NOMO-1 treated with dmso at 0.1 percent for 144 hours (cell line): ENCODE data around the gene SERPINA10.
"Not testable (repeated sequence)": the region's sequence is repeated elsewhere in the genome, so short reads cannot be mapped to it uniquely, and the experiment has no call there.

Experiments
- DNase-seq: peaks from one replicate; lab custom pipeline; 2025; ENCODE audit not compliant: unreplicated experiment; lab: John Stamatoyannopoulos, UW

The SERPINA10 gene

GRCh38 chr14:94285158-94285557 lies 7.9 kb downstream of the SERPINA10 start:
- DNase-seq = no peak

DNA sequence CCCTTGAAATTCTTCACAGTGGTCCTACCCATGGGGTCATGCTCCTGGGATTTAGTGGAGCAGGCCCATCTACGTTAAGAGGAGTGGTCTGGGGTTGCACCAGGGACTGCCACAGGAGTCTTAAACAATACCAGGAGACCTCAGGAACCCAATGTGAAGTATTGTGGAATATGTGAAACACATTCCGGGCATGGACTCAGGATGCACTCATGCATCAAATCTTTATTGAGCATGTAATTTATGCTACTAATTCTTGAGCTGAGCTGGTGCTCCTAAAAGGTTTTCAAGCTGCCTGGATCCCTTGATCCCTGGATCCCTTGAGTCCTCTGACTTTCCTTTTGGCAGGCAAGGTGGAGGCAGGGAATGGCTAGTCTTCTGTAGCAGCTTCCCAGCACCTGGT lies 8.8 kb downstream of the SERPINA10 start:
- no peak for DNase-seq

GRCh38 chr14:94282991-94283723 lies 9.9 kb downstream of the SERPINA10 start:
- DNase-seq = no peak

DNA sequence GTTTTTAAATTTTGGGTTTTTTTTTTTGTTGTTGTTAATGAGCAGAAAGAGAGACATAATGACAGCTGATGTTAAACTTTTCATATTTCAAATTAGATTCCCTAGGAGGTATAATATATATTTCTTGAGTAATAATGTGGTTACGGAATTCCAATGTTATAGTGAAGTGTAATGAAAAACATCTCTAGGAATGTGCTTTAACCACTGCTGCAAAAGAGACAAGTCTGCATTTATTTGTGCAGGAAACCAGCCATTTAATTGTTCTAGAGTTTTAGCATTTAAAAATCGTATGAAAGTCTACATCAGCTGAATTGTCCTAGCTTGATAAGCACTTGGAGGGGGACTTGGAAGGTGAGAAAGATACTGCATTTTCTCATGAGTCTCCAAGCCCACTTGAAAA lies 14.3 kb downstream of the SERPINA10 start:
- DNase-seq = no peak

- DNase-seq = not testable (repeated sequence)
These were observed 16.0 kb downstream of the SERPINA10 start for GRCh38 chr14:94276898-94277561.

GRCh38 chr14:94269156-94269555 lies 23.9 kb downstream of the SERPINA10 start:
- no peak for DNase-seq

DNA sequence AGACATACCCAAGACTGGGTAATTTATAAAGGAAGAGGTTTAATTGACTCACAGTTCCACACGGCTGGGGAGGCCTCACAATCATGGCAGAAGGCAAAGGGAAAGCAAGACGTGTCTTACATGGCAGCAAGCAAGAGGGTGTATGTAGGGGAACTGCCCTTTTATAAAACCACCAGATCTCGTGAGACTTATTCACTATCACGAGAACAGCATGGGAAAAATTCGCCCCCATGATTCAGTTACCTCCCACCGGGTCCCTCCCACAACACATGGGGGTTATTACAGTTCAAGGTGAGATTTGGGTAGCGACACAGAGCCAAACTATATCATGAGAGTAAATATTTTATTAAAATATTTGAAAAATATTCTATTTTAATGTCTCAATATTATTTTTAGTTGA lies 24.5 kb downstream of the SERPINA10 start:
- DNase-seq = not testable (repeated sequence)

- no peak for DNase-seq
These were observed 25.7 kb downstream of the SERPINA10 start for GRCh38 chr14:94267352-94267751.

DNA sequence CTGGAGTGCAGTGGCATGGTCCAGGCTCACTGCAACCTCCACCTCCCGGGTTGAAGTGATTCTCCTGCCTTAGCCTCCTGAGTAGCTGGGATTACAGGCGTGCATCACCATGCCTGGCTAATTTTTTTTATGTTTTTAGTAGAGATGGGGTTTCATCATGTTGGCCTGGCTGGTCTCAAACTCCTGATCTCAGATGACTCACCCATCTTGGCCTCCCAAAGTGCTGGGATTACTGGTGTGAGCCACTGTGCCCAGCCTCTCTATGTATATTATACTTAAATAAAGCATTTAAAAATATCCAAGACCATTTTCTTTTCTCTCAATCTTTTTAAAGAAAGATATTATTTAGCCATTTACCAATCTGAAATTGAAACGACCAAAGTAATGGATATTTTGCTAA lies 28.9 kb downstream of the SERPINA10 start:
- not testable (repeated sequence) for DNase-seq

DNA sequence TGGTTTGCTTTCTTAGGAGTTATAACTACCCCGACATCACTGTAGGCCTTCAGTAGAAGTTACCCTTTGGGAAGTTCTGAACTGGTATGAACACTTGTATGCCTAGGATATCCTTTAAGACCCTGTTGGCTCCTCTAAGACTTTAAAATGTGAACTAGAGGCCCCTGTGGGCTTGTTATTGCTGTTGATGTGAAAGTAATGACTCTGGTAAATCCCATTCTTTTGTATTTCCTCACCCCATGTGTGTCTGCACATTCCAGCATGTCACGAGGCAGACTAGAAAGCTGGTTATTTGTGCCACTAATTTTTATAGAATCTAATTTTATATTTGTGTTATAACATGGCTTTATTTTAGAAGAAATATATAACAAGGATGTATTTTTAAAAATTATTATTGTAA lies 48.9 kb downstream of the SERPINA10 start:
- no peak for DNase-seq

GRCh38 chr14:94239406-94239805 lies 53.7 kb downstream of the SERPINA10 start:
- no peak for DNase-seq

DNA sequence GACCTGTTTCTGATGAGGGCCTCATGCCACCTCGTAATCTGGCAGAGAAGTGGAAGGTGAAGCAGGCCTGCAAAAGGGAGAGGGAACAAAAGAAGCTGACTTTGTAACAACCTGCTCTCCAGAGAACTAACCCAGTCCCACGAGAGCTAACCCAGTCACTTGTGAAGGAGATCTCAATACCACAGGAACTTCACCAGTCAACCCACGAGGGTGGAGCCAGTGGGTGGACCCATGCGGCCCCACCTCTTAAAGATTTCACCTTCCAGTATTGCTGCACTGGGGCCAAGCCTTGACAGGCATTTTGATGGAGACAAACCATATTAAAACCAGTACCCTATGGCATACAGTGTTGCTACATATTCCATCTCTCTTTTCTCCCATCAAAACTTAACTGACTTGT lies 55.1 kb downstream of the SERPINA10 start:
- no peak for DNase-seq

DNA sequence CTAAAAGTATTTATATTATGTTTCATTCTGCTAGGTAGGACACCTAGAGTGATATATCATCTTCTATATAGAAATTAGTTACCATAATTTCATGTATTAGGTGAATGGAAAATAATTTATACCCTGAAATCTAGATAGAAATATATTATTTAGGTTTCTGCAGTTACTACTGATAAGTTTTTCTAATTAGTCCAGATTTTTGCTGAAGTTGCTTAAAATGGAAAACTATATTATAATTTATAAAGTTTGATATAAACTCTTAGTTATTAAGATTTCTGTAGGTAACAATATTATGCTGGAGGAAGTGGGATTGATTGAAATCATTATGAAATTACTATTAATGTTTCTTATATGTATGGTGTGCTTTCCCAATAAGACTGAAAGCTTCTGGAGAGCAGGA lies 56.0 kb downstream of the SERPINA10 start:
- DNase-seq = no peak
